OCI-LY7 (cell line): Measurements from ENCODE around the gene SORCS1. TPM values are rescaled to one million over a fixed set of nuclear protein-coding genes. Genes with fewer than 3 reads are reported as not detected.

Experiments
- BruUV-seq: library from RNA; stranded (reverse); fragments of 400-500 nt; replicated peaks from 2 replicates; lab custom pipeline; 2021; lab: Mats Ljungman, UMichigan
- CTCF ChIA-PET: fragments of 300-600 bp; sonication (Branson Sonifier 250); formaldehyde crosslinking; loops from one replicate; lab custom pipeline; 2022; ENCODE audit warnings: antibody characterized with exemption; ENCODE audit not compliant: unreplicated experiment; lab: Charles Lee
- POLR2A ChIA-PET: fragments of 300-600 bp; sonication (Branson Sonifier 250); formaldehyde crosslinking; loops from one replicate; lab custom pipeline; 2022; ENCODE audit warnings: antibody characterized with exemption; lab: Charles Lee
- DNase-seq: peaks from one replicate; pipeline ENCODE4 v3.0.0-alpha.2; 2015; ENCODE audit warnings: low spot score
- H2AFZ ChIP-seq: fragments of 200-600 bp; sonication (generic), shearing (Covaris generic); 2 replicates; pipeline ENCODE4 v1.6.1; 2014; ENCODE audit warnings: mild to moderate bottlenecking, antibody characterized with exemption, low read length, moderate library complexity
- H3K27ac ChIP-seq: fragments of 200-600 bp; sonication (generic); 2 replicates; pipeline ENCODE4 v1.5.1; 2014; ENCODE audit warnings: mixed run types, low read depth, mild to moderate bottlenecking, moderate library complexity, low read length, inconsistent platforms; ENCODE audit not compliant: poor library complexity, severe bottlenecking
- H3K36me3 ChIP-seq: fragments of 200-600 bp; sonication (generic); 2 replicates; pipeline ENCODE4 v1.6.1; 2014; ENCODE audit warnings: mild to moderate bottlenecking, antibody characterized with exemption, low read length, moderate library complexity, mixed read lengths; ENCODE audit not compliant: insufficient read depth
- H3K4me1 ChIP-seq: fragments of 200-600 bp; sonication (generic); 2 replicates; pipeline ENCODE4 v1.5.1; 2014; ENCODE audit warnings: mild to moderate bottlenecking, low read length; ENCODE audit not compliant: insufficient read depth, poor library complexity, severe bottlenecking
- H3K4me2 ChIP-seq: fragments of 200-600 bp; sonication (generic); 2 replicates; pipeline ENCODE4 v1.6.1; 2014; ENCODE audit warnings: mild to moderate bottlenecking, low read length
- H3K4me3 ChIP-seq: fragments of 200-600 bp; sonication (generic); 2 replicates; pipeline ENCODE4 v1.5.1; 2014; ENCODE audit warnings: mild to moderate bottlenecking, low read depth, low read length; ENCODE audit not compliant: poor library complexity, severe bottlenecking
- H3K79me2 ChIP-seq: fragments of 200-600 bp; sonication (generic); 2 replicates; pipeline ENCODE4 v1.6.1; 2016; ENCODE audit warnings: low read depth, mild to moderate bottlenecking, low read length, moderate library complexity, mixed read lengths; ENCODE audit not compliant: insufficient read depth
- H3K9me2 ChIP-seq: fragments of 200-600 bp; sonication (generic); 2 replicates; pipeline ENCODE4 v1.6.1; 2016; ENCODE audit warnings: mild to moderate bottlenecking, low read length, mixed read lengths; ENCODE audit not compliant: insufficient read depth
- H3K9me3 ChIP-seq: fragments of 200-600 bp; sonication (generic); 2 replicates; pipeline ENCODE4 v1.6.1; 2014; ENCODE audit warnings: mild to moderate bottlenecking, mixed run types, low read length, mixed read lengths
- H4K20me1 ChIP-seq: fragments of 200-600 bp; sonication (generic); 2 replicates; pipeline ENCODE4 v1.6.1; 2014; ENCODE audit warnings: mild to moderate bottlenecking, antibody characterized with exemption, low read length, moderate library complexity, mixed read lengths; ENCODE audit not compliant: insufficient read depth
- CTCF ChIP-seq: fragments of 200-600 bp; sonication (generic); conservative IDR thresholded peaks from 2 replicates; pipeline ENCODE4 v1.5.1; 2014; ENCODE audit warnings: mild to moderate bottlenecking, antibody characterized with exemption, low read length, moderate library complexity, mixed read lengths
- EZH2phosphoT487 ChIP-seq: fragments of 200-600 bp; sonication (generic); IDR thresholded peaks from 2 replicates; pipeline ENCODE4 v1.6.1; 2018; ENCODE audit warnings: low read depth, borderline replicate concordance, mild to moderate bottlenecking, mixed run types, antibody characterized with exemption, low read length, moderate library complexity, mixed read lengths
- intact Hi-C: fragments of 100-400 bp; cut with micrococcal nuclease; formaldehyde crosslinking; loops from one replicate; pipeline ENCODE4 v1.10.0; 2022; ENCODE audit not compliant: unreplicated experiment
- total RNA-seq, 2 experiments: library from RNA; depleted of rRNA in 1 of 2; stranded (reverse); fragments of >200 nt in 1 of 2; shearing (Covaris generic) in 1 of 2; gene quantifications; 2 replicates each; pipeline ENCODE4 v1.2.3, GENCODE V29; 2014 to 2022

The SORCS1 gene
- total RNA-seq, 2 experiments from 2014 or later: not detected

DNA sequence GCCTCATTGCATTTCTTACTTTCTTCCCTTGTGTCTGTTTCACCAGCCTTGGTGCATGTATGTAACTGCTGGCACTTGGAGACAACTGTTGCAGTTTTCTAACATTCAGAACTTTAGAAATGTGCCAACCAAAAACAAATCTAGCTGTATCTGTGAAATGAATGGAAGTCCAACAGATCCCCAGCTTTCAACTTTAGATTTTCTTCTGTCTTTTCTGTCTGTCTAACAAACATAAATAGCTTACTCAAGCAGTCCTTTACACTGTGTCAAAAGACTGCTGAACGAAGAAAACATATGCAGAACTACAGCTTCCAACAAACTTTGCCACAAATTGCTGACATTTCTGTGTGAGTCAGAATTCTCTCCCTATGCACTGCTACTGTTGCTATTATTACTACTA, 30.9 kb downstream of the SORCS1 start:
- POLR2A ChIA-PET: no interaction called here

DNA sequence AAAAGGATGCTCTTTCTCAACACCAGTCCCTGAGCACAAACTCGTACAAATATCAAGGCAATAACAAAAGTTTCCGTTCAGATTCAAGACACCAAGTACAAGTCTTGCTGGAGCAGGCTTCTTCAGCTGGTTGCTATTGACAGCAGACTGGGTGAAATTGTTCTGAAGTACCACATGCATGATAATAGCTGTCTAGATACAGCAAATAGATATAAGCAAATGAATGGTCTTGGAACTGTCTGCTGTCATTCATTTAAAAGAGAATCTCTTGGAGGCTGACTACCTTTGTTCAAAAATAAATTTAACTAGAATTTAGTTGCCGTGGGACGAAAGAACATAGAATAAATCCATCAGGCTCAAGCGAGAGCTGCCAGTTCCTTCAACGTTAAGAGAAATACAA, 35.5 kb downstream of the SORCS1 start:
- Histone ChIP-seq H3K27ac (no peak overlapping the region), H4K20me1 (no peaks in the 10 kb centered on the region), H2AFZ (no peak overlapping the region), H3K9me3 (no peaks in the 10 kb centered on the region), H3K4me2 (no peak overlapping the region), H3K9me2 (no peaks in the 10 kb centered on the region), H3K4me1 (no peaks in the 10 kb centered on the region), H3K79me2 (no peaks in the 10 kb centered on the region), H3K4me3 (no peak overlapping the region), H3K36me3 (no peaks in the 10 kb centered on the region)
- CTCF ChIA-PET: no interaction called here
- BruUV-seq: no TSS peak
- TF ChIP-seq CTCF (no peak), EZH2phosphoT487 (no peak)
- POLR2A ChIA-PET: no interaction called here
- no peak for DNase-seq
- intact Hi-C loops: no loop called here

More for the DNA sequence above, 30.9 kb downstream of the SORCS1 start:
- H3K4me2 ChIP-seq: no peak overlapping the region
- BruUV-seq: no TSS peak
- H4K20me1 ChIP-seq: no peaks in the 10 kb centered on the region
- no peaks in the 10 kb centered on the region for H3K79me2 ChIP-seq
- H3K9me3 ChIP-seq: no peaks in the 10 kb centered on the region
- no peaks in the 10 kb centered on the region for H3K9me2 ChIP-seq
- no peaks in the 10 kb centered on the region for H3K36me3 ChIP-seq
- DNase-seq: no peak
- CTCF ChIA-PET: no interaction called here
- H2AFZ ChIP-seq: no peak overlapping the region
- TF ChIP-seq EZH2phosphoT487: no peak
- TF ChIP-seq CTCF: no peak
- no peak overlapping the region for H3K27ac ChIP-seq
- intact Hi-C loops: no loop called here
- no peaks in the 10 kb centered on the region for H3K4me1 ChIP-seq
- H3K4me3 ChIP-seq: no peak overlapping the region

DNA sequence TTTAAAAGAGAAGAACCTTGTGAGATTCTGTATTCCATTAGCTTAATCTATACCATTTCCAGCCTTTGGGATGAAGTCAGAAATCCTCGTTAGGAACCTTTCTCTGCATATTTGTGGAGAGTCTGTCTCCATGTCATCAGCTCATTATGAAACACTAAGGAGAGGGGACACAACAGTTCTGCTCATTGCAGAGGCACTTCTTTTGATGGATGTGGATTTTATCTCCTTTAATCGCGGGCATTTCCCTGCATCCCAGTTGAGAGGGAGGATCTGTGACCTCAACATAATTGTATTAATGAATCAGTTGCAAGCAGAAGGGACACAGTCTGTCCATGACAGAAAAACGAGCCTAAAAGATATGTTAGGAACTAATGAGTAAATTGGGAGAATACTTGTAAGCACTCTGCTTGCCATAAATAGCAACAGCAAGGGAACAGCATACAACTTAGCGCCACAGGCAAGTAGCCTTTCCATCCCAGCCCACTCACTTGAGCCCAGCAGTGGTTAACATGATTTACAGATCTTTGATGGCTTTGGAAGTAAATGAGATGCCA, 37.9 kb downstream of the SORCS1 start:
- no peak overlapping the region for H3K27ac ChIP-seq

More for the DNA sequence above, 37.9 kb downstream of the SORCS1 start:
- Histone ChIP-seq H3K4me1 (no peaks in the 10 kb centered on the region), H3K9me2 (no peaks in the 10 kb centered on the region), H3K36me3 (no peaks in the 10 kb centered on the region), H2AFZ (no peak overlapping the region), H3K4me2 (no peak overlapping the region), H3K4me3 (no peak overlapping the region), H3K9me3 (no peaks in the 10 kb centered on the region), H3K79me2 (no peaks in the 10 kb centered on the region), H4K20me1 (no peaks in the 10 kb centered on the region)
- intact Hi-C loops: no loop called here
- BruUV-seq: no TSS peak
- no peak for TF ChIP-seq CTCF
- TF ChIP-seq EZH2phosphoT487: no peak
- ChIA-PET POLR2A (no interaction called here), CTCF (no interaction called here)
- no peak for DNase-seq
